Smooth muscle cell of the brain vasculature (primary cell): ENCODE measurements around the gene BOLA2B.

Source experiments
- DNase-seq: peaks from one replicate; pipeline ENCODE4 v3.0.0-alpha.2; 2012; ENCODE audit warnings: low read depth, low spot score

Gene BOLA2B

GRCh38 chr16:30143347-30143702 lies 50.1 kb downstream of the BOLA2B start:
- no peak for DNase-seq
